Mesenchymal stem cell (in vitro differentiated cells and primary cell): ENCODE results near the gene ASB4.

Experiments used
- DNase-seq: peaks from one replicate; pipeline ENCODE4 v3.0.0-alpha.2; 2013
- H2AFZ ChIP-seq: one replicate; pipeline ENCODE4 v1.6.1; 2013; ENCODE audit warnings: low read depth, mild to moderate bottlenecking, control low read depth, inconsistent platforms, low read length, moderate library complexity
- H2AK5ac ChIP-seq: 2 replicates; pipeline ENCODE4 v1.6.1; 2013; ENCODE audit warnings: low read length, moderate library complexity, mild to moderate bottlenecking, inconsistent platforms; ENCODE audit not compliant: severe bottlenecking
- H2BK120ac ChIP-seq: one replicate; pipeline ENCODE4 v1.6.1; 2013; ENCODE audit warnings: low read depth, mild to moderate bottlenecking, inconsistent platforms, low read length, moderate library complexity
- H2BK12ac ChIP-seq, 2 experiments: one replicate each; pipeline ENCODE4 v1.6.1; 2013; ENCODE audit warnings: inconsistent platforms in 2 of 2, low read length in 2 of 2, mild to moderate bottlenecking in 2 of 2, moderate library complexity in 2 of 2, control low read depth in 1 of 2
- H2BK15ac ChIP-seq: one replicate; pipeline ENCODE4 v1.6.1; 2013; ENCODE audit warnings: mild to moderate bottlenecking, low read depth, inconsistent platforms; ENCODE audit not compliant: poor library complexity, severe bottlenecking
- H2BK5ac ChIP-seq: 2 replicates; pipeline ENCODE4 v1.6.1; 2013; ENCODE audit warnings: low read depth, mild to moderate bottlenecking, low read length, control low read depth, inconsistent platforms; ENCODE audit not compliant: poor library complexity, severe bottlenecking
- H3K14ac ChIP-seq, 2 experiments: one replicate each; pipeline ENCODE4 v1.6.1; 2013; ENCODE audit warnings: inconsistent platforms in 2 of 2, low read length in 2 of 2, control low read depth in 1 of 2, mild to moderate bottlenecking in 1 of 2, moderate library complexity in 1 of 2
- H3K18ac ChIP-seq, 2 experiments: one replicate each; pipeline ENCODE4 v1.6.1; 2013; ENCODE audit warnings: inconsistent platforms in 2 of 2, low read length in 2 of 2, control low read depth in 1 of 2, low read depth in 1 of 2, mild to moderate bottlenecking in 1 of 2
- H3K23ac ChIP-seq, 2 experiments: one replicate each; pipeline ENCODE4 v1.6.1; 2013; ENCODE audit warnings: inconsistent platforms in 2 of 2, low read length in 2 of 2, mild to moderate bottlenecking in 2 of 2, moderate library complexity in 2 of 2, control low read depth in 1 of 2
- H3K27ac ChIP-seq: 2 replicates; pipeline ENCODE4 v1.5.1; 2013; ENCODE audit warnings: mild to moderate bottlenecking, moderate library complexity, low read length, control low read depth, inconsistent platforms; ENCODE audit not compliant: poor library complexity, severe bottlenecking
- H3K27me3 ChIP-seq, 2 experiments: 2 replicates each; pipeline versions ENCODE4 v1.6.1 to v1.7.0; 2013; ENCODE audit warnings: low read length in 2 of 2, mild to moderate bottlenecking in 2 of 2, moderate library complexity in 2 of 2, control low read depth in 1 of 2, inconsistent platforms in 1 of 2; ENCODE audit not compliant: control insufficient read depth in 1 of 2, insufficient read depth in 1 of 2
- H3K36me3 ChIP-seq, 2 experiments: 2 replicates each; pipeline versions ENCODE4 v1.6.1 to v1.7.0; 2013; ENCODE audit warnings: low read length in 2 of 2, control low read depth in 1 of 2, inconsistent platforms in 1 of 2, low read depth in 1 of 2, mild to moderate bottlenecking in 1 of 2; ENCODE audit not compliant: insufficient read depth in 2 of 2, control insufficient read depth in 1 of 2
- H3K4ac ChIP-seq, 2 experiments: one replicate each; pipeline ENCODE4 v1.6.1; 2013; ENCODE audit warnings: inconsistent platforms in 2 of 2, low read length in 2 of 2, mild to moderate bottlenecking in 2 of 2, moderate library complexity in 2 of 2, control low read depth in 1 of 2, low read depth in 1 of 2
- H3K4me1 ChIP-seq: 2 replicates; pipeline ENCODE4 v1.6.1; 2013; ENCODE audit warnings: low read depth, low read length, control low read depth; ENCODE audit not compliant: control insufficient read depth, insufficient read depth
- H3K4me2 ChIP-seq: 2 replicates; pipeline ENCODE4 v1.6.1; 2013; ENCODE audit warnings: low read length, mild to moderate bottlenecking, inconsistent platforms; ENCODE audit not compliant: poor library complexity, severe bottlenecking
- H3K4me3 ChIP-seq, 2 experiments: 2 replicates each; pipeline versions ENCODE4 v1.5.1 to v1.7.0; 2013; ENCODE audit warnings: low read length in 2 of 2, mild to moderate bottlenecking in 2 of 2, control low read depth in 1 of 2, low read depth in 1 of 2; ENCODE audit not compliant: insufficient read depth in 1 of 2
- H3K79me1 ChIP-seq: replicated peaks from 2 replicates; pipeline ENCODE4 v1.6.1; 2013; ENCODE audit warnings: mild to moderate bottlenecking, control low read depth, low read length, inconsistent platforms; ENCODE audit not compliant: poor library complexity, severe bottlenecking
- H3K9ac ChIP-seq: 2 replicates; pipeline ENCODE4 v1.7.0; 2013; ENCODE audit warnings: mild to moderate bottlenecking, low read length, moderate library complexity
- H3K9me3 ChIP-seq: 2 replicates; pipeline ENCODE4 v1.7.0; 2013; ENCODE audit warnings: mild to moderate bottlenecking, low read length; ENCODE audit not compliant: control insufficient read depth
- H4K8ac ChIP-seq: one replicate; pipeline ENCODE4 v1.6.1; 2013; ENCODE audit warnings: inconsistent platforms, mild to moderate bottlenecking, low read length, moderate library complexity
- H4K91ac ChIP-seq: one replicate; pipeline ENCODE4 v1.6.1; 2013; ENCODE audit warnings: mild to moderate bottlenecking, low read length, inconsistent platforms
- WGBS: methylation state at CpG from one replicate; pipeline ENCODE4 v1.1.7; 2013; ENCODE audit warnings: mixed read lengths; 5-methylcytosine and 5-hydroxymethylcytosine counted together

Gene ASB4

GRCh38 chr7:95543312-95543711 lies 57.6 kb downstream of the ASB4 start:
- no peak overlapping the region for H3K4ac ChIP-seq
- H3K27ac ChIP-seq, result no peak overlapping the region
- no peak for DNase-seq
- H3K14ac ChIP-seq, result no peak overlapping the region
- H3K36me3 ChIP-seq, result no peaks in the 10 kb centered on the region
- no peak overlapping the region for H2BK5ac ChIP-seq
- H3K9ac ChIP-seq, result no peak overlapping the region
- peaks cover 4% of the 10 kb centered on the region for H3K4me1 ChIP-seq
- H4K8ac ChIP-seq, result no peak overlapping the region
- no peaks in the 10 kb centered on the region for H3K9me3 ChIP-seq
- 93% methylated on average over 6 of the region's 6 CpGs for WGBS
- H3K18ac ChIP-seq, result no peak overlapping the region
- H3K23ac ChIP-seq, result no peak overlapping the region
- H2BK15ac ChIP-seq, result no peak overlapping the region
- H3K4me3 ChIP-seq, result no peak overlapping the region
- H4K91ac ChIP-seq, result no peak overlapping the region
- H2BK120ac ChIP-seq, result no peak overlapping the region
- no peaks in the 10 kb centered on the region for H3K27me3 ChIP-seq
- no peak overlapping the region for H3K4me2 ChIP-seq
- no peak overlapping the region for H2AFZ ChIP-seq
- H2AK5ac ChIP-seq, result no peak overlapping the region
- H3K79me1 ChIP-seq, result no peaks in the 10 kb centered on the region
- no peak overlapping the region for H2BK12ac ChIP-seq

GRCh38 chr7:95544171-95544570 lies 58.4 kb downstream of the ASB4 start:
- no peaks in the 10 kb centered on the region for H3K9me3 ChIP-seq
- no peak overlapping the region for H4K91ac ChIP-seq
- no peaks in the 10 kb centered on the region for H3K79me1 ChIP-seq
- no peak overlapping the region for H3K27ac ChIP-seq
- H2AK5ac ChIP-seq, result no peak overlapping the region
- H3K9ac ChIP-seq, result no peak overlapping the region
- no peak overlapping the region for H2AFZ ChIP-seq
- H3K27me3 ChIP-seq, result no peaks in the 10 kb centered on the region
- no peak overlapping the region for H2BK12ac ChIP-seq
- H3K36me3 ChIP-seq, result no peaks in the 10 kb centered on the region
- H2BK15ac ChIP-seq, result no peak overlapping the region
- 50% methylated on average over 1 of the region's 1 CpG for WGBS
- H3K4me2 ChIP-seq, result no peak overlapping the region
- no peak overlapping the region for H3K4ac ChIP-seq
- no peak overlapping the region for H3K4me3 ChIP-seq
- no peak overlapping the region for H3K18ac ChIP-seq
- peak; percentile 19 for DNase-seq
- no peak overlapping the region for H2BK120ac ChIP-seq
- no peak overlapping the region for H3K14ac ChIP-seq
- no peak overlapping the region for H2BK5ac ChIP-seq
- no peak overlapping the region for H4K8ac ChIP-seq
- H3K4me1 ChIP-seq, result peaks cover 4% of the 10 kb centered on the region
- H3K23ac ChIP-seq, result no peak overlapping the region

- Histone ChIP-seq H3K4me1 (peaks cover 6% of the 10 kb centered on the region), H3K4me3 (peak overlapping the region in 1 of 2 experiments; percentile 74), H3K79me1 (no peaks in the 10 kb centered on the region), H3K9ac (peak overlapping the region; percentile 91), H2AK5ac (no peak overlapping the region), H3K9me3 (no peaks in the 10 kb centered on the region), H2BK120ac (no peak overlapping the region), H3K4ac (peak overlapping the region in 1 of 2 experiments; percentile 41), H2BK15ac (no peak overlapping the region), H3K18ac (no peak overlapping the region), H2AFZ (no peak overlapping the region), H4K91ac (no peak overlapping the region), H4K8ac (no peak overlapping the region), H3K36me3 (no peaks in the 10 kb centered on the region), H3K4me2 (peak overlapping the region; percentile 20), H3K23ac (no peak overlapping the region), H3K27me3 (no peaks in the 10 kb centered on the region), H3K27ac (no peak overlapping the region), H2BK5ac (no peak overlapping the region), H2BK12ac (no peak overlapping the region), H3K14ac (no peak overlapping the region)
- WGBS, result 32% methylated on average over 2 of the region's 3 CpGs
- peak; percentile 77 for DNase-seq
Observed at GRCh38 chr7:95545007-95545615, 59.4 kb downstream of the ASB4 start.

GRCh38 chr7:95545673-95546072 lies 59.9 kb downstream of the ASB4 start:
- Histone ChIP-seq H2AK5ac (no peak overlapping the region), H3K18ac (no peak overlapping the region), H3K14ac (no peak overlapping the region), H3K36me3 (no peaks in the 10 kb centered on the region), H3K4me3 (peak overlapping the region in 1 of 2 experiments; percentile 74), H4K91ac (no peak overlapping the region), H2BK120ac (no peak overlapping the region), H3K4me2 (no peak overlapping the region), H4K8ac (no peak overlapping the region), H2BK12ac (no peak overlapping the region), H3K9me3 (no peaks in the 10 kb centered on the region), H3K79me1 (no peaks in the 10 kb centered on the region), H3K4me1 (peaks cover 8% of the 10 kb centered on the region), H3K27me3 (no peaks in the 10 kb centered on the region), H2BK5ac (no peak overlapping the region), H3K27ac (no peak overlapping the region), H2AFZ (no peak overlapping the region), H3K9ac (peak overlapping the region; percentile 91), H3K4ac (no peak overlapping the region), H3K23ac (no peak overlapping the region), H2BK15ac (no peak overlapping the region)
- no peak for DNase-seq
- WGBS, result 100% methylated on average over 1 of the region's 1 CpG
